ENCODE data around the gene IKBKG. TPM values are rescaled to one million over a fixed set of nuclear protein-coding genes. Genes with fewer than 3 reads are reported as not detected.

Gene IKBKG
- total and polyA plus RNA-seq, 2 donors from 2014 or later, result 23.3 to 31.3 TPM

DNA sequence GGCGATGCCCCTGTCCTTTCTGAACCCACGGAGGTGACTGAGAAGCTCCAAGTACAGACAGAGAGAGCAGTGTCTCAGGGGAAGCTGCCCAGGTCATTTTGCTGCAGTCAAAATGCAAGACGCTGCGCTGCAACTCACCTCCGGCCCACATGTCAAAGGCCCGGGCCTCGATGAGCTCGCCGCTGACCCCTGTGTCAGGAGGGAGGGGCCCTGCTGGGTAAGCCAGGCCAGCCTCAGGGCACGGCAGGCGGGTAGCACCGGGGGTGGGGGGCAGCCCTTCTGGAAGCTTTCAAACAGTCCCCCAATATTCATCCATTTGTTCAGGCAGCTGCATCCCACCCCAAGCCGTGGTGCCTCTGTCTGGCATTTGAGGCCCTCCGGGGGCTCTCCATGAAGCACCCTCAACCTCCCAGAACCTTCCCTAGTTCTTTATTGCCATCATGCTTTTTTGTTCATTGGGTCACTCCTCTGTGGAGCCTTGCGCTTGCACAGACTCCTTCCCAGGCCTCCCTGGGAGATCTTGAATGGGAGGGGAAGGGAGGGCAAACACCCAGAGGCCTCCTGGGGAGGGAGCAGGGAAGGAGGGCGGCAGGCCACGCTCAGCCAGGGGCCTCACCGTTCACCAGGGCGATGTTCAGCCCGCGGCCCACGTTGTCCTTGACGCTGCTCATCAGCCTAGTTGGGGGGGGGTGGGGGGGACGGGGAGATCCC is 39.6 kb upstream of the IKBKG start:
- no peak for FAIRE-seq
- Histone ChIP-seq H3K36me3 (ENCODE audit: control insufficient read depth in 2 of 3, insufficient read depth in 3 of 3, low read length in 3 of 3) (peaks cover 0 to 3% (median 0%) of the 10 kb centered on the region in 3 donors), H3K9me3 (ENCODE audit: control insufficient read depth in 2 of 3, insufficient read depth in 1 of 3, low read length in 3 of 3) (no peaks in the 10 kb centered on the region), H3K9ac (ENCODE audit: low read length in 3 of 3) (no peak overlapping the region), H3K4me3 (ENCODE audit: low read length in 3 of 3) (no peak overlapping the region), H3K27ac (ENCODE audit: low read depth in 2 of 2, low read length in 2 of 2) (no peak overlapping the region), H3K27me3 (ENCODE audit: control insufficient read depth, insufficient read depth, low read length) (no peaks in the 10 kb centered on the region), H3K4me1 (ENCODE audit: control insufficient read depth in 2 of 3, insufficient read depth in 2 of 3, low read depth in 1 of 3, low read length in 3 of 3) (no peaks in the 10 kb centered on the region)
- TF ChIP-seq, protein P1, sequence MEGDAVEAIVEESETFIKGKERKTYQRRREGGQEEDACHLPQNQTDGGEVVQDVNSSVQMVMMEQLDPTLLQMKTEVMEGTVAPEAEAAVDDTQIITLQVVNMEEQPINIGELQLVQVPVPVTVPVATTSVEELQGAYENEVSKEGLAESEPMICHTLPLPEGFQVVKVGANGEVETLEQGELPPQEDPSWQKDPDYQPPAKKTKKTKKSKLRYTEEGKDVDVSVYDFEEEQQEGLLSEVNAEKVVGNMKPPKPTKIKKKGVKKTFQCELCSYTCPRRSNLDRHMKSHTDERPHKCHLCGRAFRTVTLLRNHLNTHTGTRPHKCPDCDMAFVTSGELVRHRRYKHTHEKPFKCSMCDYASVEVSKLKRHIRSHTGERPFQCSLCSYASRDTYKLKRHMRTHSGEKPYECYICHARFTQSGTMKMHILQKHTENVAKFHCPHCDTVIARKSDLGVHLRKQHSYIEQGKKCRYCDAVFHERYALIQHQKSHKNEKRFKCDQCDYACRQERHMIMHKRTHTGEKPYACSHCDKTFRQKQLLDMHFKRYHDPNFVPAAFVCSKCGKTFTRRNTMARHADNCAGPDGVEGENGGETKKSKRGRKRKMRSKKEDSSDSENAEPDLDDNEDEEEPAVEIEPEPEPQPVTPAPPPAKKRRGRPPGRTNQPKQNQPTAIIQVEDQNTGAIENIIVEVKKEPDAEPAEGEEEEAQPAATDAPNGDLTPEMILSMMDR (IDR thresholded peaks at IDR 0.05; ENCODE audit: borderline replicate concordance, extremely low read depth, insufficient read depth), result no peak
- no peak for DNase-seq
- intact Hi-C loops (cut with DNase I), result no loop called here

DNA sequence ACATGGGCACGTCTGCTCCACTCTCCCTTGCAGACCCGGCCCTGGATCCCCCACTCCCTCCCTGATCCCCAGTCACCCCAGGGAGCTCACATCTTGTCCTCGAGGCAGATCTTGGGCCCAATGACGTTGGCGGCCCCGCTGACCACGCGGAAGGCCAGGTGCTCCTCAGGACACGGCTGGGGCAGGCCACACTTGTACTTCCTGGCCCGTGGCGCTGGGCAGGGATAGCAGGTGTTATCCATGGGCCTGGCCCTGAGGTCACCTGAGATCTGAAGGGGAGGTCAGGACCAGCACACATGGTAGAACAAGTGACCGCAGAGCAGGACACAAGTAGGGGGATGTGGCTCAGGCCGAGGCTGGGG is 39.1 kb upstream of the IKBKG start:
- FAIRE-seq (no peak), DNase-seq (no peak)
- H3K27ac ChIP-seq (ENCODE audit: low read depth in 2 of 2, low read length in 2 of 2), result no peak overlapping the region
- H3K4me3 ChIP-seq (ENCODE audit: low read length in 3 of 3), result no peak overlapping the region
- no peaks in the 10 kb centered on the region for H3K9me3 ChIP-seq (ENCODE audit: control insufficient read depth in 2 of 3, insufficient read depth in 1 of 3, low read length in 3 of 3)
- H3K9ac ChIP-seq (ENCODE audit: low read length in 3 of 3), result no peak overlapping the region
- no peaks in the 10 kb centered on the region for H3K4me1 ChIP-seq (ENCODE audit: control insufficient read depth in 2 of 3, insufficient read depth in 2 of 3, low read depth in 1 of 3, low read length in 3 of 3)
- H3K27me3 ChIP-seq (ENCODE audit: control insufficient read depth, insufficient read depth, low read length), result no peaks in the 10 kb centered on the region
- intact Hi-C loops (cut with DNase I), result no loop called here
- TF ChIP-seq, protein P1 (IDR thresholded peaks at IDR 0.05; ENCODE audit: borderline replicate concordance, extremely low read depth, insufficient read depth), result no peak
- peaks cover 0 to 3% (median 0%) of the 10 kb centered on the region in 3 donors for H3K36me3 ChIP-seq (ENCODE audit: control insufficient read depth in 2 of 3, insufficient read depth in 3 of 3, low read length in 3 of 3)

DNA sequence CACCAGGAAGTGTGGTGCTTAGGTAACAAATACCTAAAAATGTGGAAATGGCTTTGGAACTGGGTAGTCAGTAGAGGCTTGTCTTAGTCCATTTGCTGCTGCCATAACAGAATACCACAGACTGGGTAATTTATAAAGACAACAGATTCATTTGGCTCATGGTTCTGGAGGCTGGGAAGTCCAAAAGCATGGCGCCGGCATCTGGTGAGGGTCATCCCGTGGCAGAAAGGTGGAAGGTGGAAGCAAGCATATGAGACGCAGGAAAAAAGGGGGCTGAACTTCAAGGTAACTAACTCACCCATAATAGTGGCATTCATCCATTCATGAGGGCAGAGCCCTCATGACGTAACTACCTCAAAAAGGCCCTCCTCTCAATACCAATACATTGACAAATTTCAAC is 38.0 kb upstream of the IKBKG start:
- FAIRE-seq, result no peak

More for the DNA sequence above, 38.0 kb upstream of the IKBKG start:
- H3K9ac ChIP-seq (ENCODE audit: low read length in 3 of 3), result no peak overlapping the region
- intact Hi-C loops (cut with DNase I), result no loop called here
- no peaks in the 10 kb centered on the region for H3K4me1 ChIP-seq (ENCODE audit: control insufficient read depth in 2 of 3, insufficient read depth in 2 of 3, low read depth in 1 of 3, low read length in 3 of 3)
- peaks cover 0 to 3% (median 0%) of the 10 kb centered on the region in 3 donors for H3K36me3 ChIP-seq (ENCODE audit: control insufficient read depth in 2 of 3, insufficient read depth in 3 of 3, low read length in 3 of 3)
- no peaks in the 10 kb centered on the region for H3K9me3 ChIP-seq (ENCODE audit: control insufficient read depth in 2 of 3, insufficient read depth in 1 of 3, low read length in 3 of 3)
- no peak for DNase-seq
- H3K27me3 ChIP-seq (ENCODE audit: control insufficient read depth, insufficient read depth, low read length), result no peaks in the 10 kb centered on the region
- H3K4me3 ChIP-seq (ENCODE audit: low read length in 3 of 3), result no peak overlapping the region
- TF ChIP-seq, protein P1 (IDR thresholded peaks at IDR 0.05; ENCODE audit: borderline replicate concordance, extremely low read depth, insufficient read depth), result no peak
- H3K27ac ChIP-seq (ENCODE audit: low read depth in 2 of 2, low read length in 2 of 2), result no peak overlapping the region
